ENCODE results near the gene CA9.

The CA9 gene

DNA sequence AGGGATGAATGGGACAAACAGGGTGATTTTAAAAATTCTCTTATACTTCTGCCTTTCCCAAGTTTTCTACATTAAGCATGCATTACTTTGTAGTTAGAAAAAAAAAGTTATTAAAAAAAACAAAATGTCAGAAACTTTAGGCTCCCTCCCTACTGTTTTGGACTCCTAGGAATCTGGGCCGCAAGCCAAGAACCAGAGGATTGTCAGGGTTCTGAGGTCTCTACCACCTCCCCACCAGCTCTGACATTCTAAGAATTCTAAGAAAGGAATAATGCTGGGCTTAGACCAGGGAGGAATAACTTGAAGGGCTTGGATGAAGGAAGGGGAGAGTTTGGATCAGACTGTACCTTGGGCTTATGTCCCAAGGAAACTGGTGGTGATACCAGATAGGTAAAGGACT, 7.7 kb upstream of the CA9 start:
- POLR2A ChIA-PET, result interaction anchor here (2.0 to 2.6 kb wide), 3 partner anchors 18 to 25 kb away, joined by 5 to 14 read pairs (median 7); partner anchors contain the start of gene TPM2

DNA sequence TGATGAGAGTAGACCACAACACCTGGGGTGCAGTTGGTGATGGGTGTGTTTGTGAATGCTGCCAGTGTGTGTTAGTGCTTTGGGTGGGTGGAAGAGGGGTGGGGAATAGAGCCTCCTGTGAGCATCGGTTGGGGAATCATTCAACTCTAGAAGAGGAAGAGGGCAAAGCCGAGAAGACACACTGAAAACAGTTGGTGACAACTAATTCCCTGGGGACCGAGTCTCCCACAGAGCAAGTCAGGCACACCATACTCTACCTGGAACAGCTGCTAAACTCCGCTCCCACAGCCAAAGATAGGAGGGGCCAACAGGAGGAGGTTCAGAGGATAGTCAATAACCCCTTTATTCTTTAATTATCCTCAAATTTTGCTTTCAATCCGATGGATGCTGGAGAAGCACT, 7.2 kb upstream of the CA9 start:
- CTCF ChIA-PET, result no interaction called here
- no peak for DNase-seq (ENCODE audit: extremely low spot score)
- POLR2A ChIA-PET, result no interaction called here
- no peak for TF ChIP-seq SUZ12 (IDR thresholded peaks at IDR 0.05)
- no peak for TF ChIP-seq CTBP1 (IDR thresholded peaks at IDR 0.05; ENCODE audit: borderline replicate concordance)
- no peak for TF ChIP-seq ELF4 (IDR thresholded peaks at IDR 0.05)

More for the DNA sequence above, 7.7 kb upstream of the CA9 start:
- CTCF ChIA-PET, result no interaction called here
- DNase-seq (ENCODE audit: extremely low spot score), result no peak
- TF ChIP-seq SUZ12 (IDR thresholded peaks at IDR 0.05) (no peak), TARDBP (IDR thresholded peaks at IDR 0.05) (no peak), CTBP1 (IDR thresholded peaks at IDR 0.05; ENCODE audit: borderline replicate concordance) (no peak), NFRKB (IDR thresholded peaks at IDR 0.05) (no peak), FOXM1 (IDR thresholded peaks at IDR 0.05; ENCODE audit: borderline replicate concordance) (no peak), HDGF (IDR thresholded peaks at IDR 0.05; ENCODE audit: borderline replicate concordance) (no peak), BHLHE40 (IDR thresholded peaks at IDR 0.05; ENCODE audit: borderline replicate concordance) (no peak), FOXK2 (IDR thresholded peaks at IDR 0.05) (no peak), LEF1 (IDR thresholded peaks at IDR 0.05; ENCODE audit: borderline replicate concordance) (no peak), ELF4 (IDR thresholded peaks at IDR 0.05) (no peak), FOXA1 (IDR thresholded peaks at IDR 0.05) (no peak), ZNF384 (IDR thresholded peaks at IDR 0.05) (no peak), L3MBTL2 (conservative IDR thresholded peaks at IDR 0.05) (no peak), SP1 (IDR thresholded peaks at IDR 0.05) (no peak)
- TF ChIP-seq, protein P1, sequence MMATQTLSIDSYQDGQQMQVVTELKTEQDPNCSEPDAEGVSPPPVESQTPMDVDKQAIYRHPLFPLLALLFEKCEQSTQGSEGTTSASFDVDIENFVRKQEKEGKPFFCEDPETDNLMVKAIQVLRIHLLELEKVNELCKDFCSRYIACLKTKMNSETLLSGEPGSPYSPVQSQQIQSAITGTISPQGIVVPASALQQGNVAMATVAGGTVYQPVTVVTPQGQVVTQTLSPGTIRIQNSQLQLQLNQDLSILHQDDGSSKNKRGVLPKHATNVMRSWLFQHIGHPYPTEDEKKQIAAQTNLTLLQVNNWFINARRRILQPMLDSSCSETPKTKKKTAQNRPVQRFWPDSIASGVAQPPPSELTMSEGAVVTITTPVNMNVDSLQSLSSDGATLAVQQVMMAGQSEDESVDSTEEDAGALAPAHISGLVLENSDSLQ (IDR thresholded peaks at IDR 0.05), result no peak

DNA sequence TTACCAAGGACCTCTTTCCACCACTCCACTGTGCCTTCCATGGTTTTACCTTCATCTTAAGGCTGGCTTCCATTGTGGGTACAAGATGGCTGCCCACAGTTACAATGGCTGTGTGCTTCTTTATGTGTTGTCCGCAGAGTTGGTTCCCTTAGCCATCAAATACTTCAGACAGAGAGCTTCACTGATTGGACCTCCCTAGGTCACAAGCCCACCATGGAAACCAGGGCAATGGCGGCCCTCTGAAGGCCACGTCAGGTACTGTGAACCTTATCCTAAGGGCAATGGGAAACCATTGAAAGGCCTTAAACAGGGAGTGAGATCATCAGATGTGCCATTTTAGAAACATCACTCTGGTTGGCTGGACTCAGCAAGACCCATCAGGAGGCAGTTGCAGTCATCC, 5.8 kb upstream of the CA9 start:
- TF ChIP-seq SUZ12 (IDR thresholded peaks at IDR 0.05) (no peak), CTBP1 (IDR thresholded peaks at IDR 0.05; ENCODE audit: borderline replicate concordance) (no peak), SP1 (IDR thresholded peaks at IDR 0.05) (no peak), L3MBTL2 (conservative IDR thresholded peaks at IDR 0.05) (no peak), FOXA1 (IDR thresholded peaks at IDR 0.05) (no peak), BHLHE40 (IDR thresholded peaks at IDR 0.05; ENCODE audit: borderline replicate concordance) (no peak), FOXK2 (IDR thresholded peaks at IDR 0.05) (no peak), ARNT (IDR thresholded peaks at IDR 0.05) (no peak), LEF1 (IDR thresholded peaks at IDR 0.05; ENCODE audit: borderline replicate concordance) (no peak), TARDBP (IDR thresholded peaks at IDR 0.05) (no peak), ZNF384 (IDR thresholded peaks at IDR 0.05) (no peak), HDGF (IDR thresholded peaks at IDR 0.05; ENCODE audit: borderline replicate concordance) (no peak), ELF4 (IDR thresholded peaks at IDR 0.05) (no peak)
- TF ChIP-seq, protein P1 (IDR thresholded peaks at IDR 0.05), result no peak
- ChIA-PET CTCF (no interaction called here), POLR2A (no interaction called here)
- no peak for DNase-seq (ENCODE audit: extremely low spot score)

DNA sequence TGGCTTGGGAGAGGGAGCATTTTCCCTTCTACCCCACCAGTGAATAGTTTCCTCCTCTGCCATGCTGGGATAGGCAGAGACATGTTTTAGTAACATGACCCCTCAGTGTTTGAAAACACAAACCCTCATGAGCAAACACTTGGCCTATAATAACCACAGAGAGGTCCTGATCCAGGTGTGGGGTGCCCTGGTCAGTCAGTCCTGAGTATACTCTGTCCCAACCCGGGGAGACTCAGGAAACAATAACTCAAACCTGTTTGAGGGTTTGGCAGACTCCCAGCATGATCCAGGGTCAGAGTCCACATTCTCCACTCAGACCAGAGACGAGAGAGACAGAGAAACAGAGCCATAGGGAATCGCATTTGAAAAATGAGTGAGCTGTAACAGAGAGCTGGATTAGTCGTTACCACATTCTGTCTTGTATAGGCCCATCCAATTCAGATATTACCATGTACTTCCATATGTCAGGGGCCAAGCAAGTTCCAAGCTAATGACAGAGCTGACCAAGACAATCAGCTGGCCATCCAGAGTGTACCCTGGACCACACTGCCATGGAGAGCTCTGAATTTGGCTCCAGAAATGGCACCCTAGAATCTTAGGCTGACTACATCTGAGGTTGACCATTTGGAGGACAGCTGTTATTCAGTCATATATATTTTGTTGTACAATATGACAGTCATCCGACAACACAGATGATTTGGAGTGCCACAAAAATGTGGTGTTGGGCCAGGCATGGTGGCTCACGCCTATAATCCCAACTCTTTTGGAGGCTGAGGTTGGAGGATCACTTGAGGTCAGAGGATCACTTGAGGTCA, 4.2 kb upstream of the CA9 start:
- DNase-seq (ENCODE audit: extremely low spot score), result no peak
- TF ChIP-seq HDGF (IDR thresholded peaks at IDR 0.05; ENCODE audit: borderline replicate concordance), result no peak
- no peak for TF ChIP-seq ARNT (IDR thresholded peaks at IDR 0.05)
- no peak for TF ChIP-seq SUZ12 (IDR thresholded peaks at IDR 0.05)
- TF ChIP-seq ELF4 (IDR thresholded peaks at IDR 0.05), result no peak
- TF ChIP-seq BHLHE40 (IDR thresholded peaks at IDR 0.05; ENCODE audit: borderline replicate concordance), result no peak
- no peak for TF ChIP-seq SP1 (IDR thresholded peaks at IDR 0.05)
- no peak for TF ChIP-seq FOXK2 (IDR thresholded peaks at IDR 0.05)
- TF ChIP-seq CTBP1 (IDR thresholded peaks at IDR 0.05; ENCODE audit: borderline replicate concordance), result no peak
- TF ChIP-seq ZNF384 (IDR thresholded peaks at IDR 0.05), result no peak
- ChIA-PET POLR2A (interaction anchor here (2.8 kb wide), 1 partner anchor 11 kb away, joined by 11 read pairs; the partner anchor contains the start of genes CCDC107 and RMRP), CTCF (interaction anchor here (1.1 to 1.2 kb wide), 2 partner anchors 27 to 63 kb away, joined by 3 to 4 read pairs; partner anchors contain the start of gene CREB3)

DNA sequence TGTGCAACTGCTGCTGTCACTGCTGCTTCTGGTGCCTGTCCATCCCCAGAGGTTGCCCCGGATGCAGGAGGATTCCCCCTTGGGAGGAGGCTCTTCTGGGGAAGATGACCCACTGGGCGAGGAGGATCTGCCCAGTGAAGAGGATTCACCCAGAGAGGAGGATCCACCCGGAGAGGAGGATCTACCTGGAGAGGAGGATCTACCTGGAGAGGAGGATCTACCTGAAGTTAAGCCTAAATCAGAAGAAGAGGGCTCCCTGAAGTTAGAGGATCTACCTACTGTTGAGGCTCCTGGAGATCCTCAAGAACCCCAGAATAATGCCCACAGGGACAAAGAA, 265 bp downstream of the CA9 start:
- ChIA-PET POLR2A (no interaction called here), CTCF (no interaction called here)
- TF ChIP-seq SUZ12 (IDR thresholded peaks at IDR 0.05), result no peak

DNA sequence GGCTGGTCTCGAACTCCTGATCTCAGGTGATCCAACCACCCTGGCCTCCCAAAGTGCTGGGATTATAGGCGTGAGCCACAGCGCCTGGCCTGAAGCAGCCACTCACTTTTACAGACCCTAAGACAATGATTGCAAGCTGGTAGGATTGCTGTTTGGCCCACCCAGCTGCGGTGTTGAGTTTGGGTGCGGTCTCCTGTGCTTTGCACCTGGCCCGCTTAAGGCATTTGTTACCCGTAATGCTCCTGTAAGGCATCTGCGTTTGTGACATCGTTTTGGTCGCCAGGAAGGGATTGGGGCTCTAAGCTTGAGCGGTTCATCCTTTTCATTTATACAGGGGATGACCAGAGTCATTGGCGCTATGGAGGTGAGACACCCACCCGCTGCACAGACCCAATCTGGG, 1.5 kb downstream of the CA9 start:
- TF ChIP-seq, protein P1 (IDR thresholded peaks at IDR 0.05), result no peak
- no peak for TF ChIP-seq ZNF384 (IDR thresholded peaks at IDR 0.05)
- no peak for TF ChIP-seq TARDBP (IDR thresholded peaks at IDR 0.05)
- TF ChIP-seq NFRKB (IDR thresholded peaks at IDR 0.05), result no peak
- no peak for TF ChIP-seq ARNT (IDR thresholded peaks at IDR 0.05)
- TF ChIP-seq FOXA1 (IDR thresholded peaks at IDR 0.05), result no peak
- TF ChIP-seq BHLHE40 (IDR thresholded peaks at IDR 0.05; ENCODE audit: borderline replicate concordance), result no peak
- TF ChIP-seq FOXM1 (IDR thresholded peaks at IDR 0.05; ENCODE audit: borderline replicate concordance), result no peak
- no peak for TF ChIP-seq CTBP1 (IDR thresholded peaks at IDR 0.05; ENCODE audit: borderline replicate concordance)
- TF ChIP-seq L3MBTL2 (conservative IDR thresholded peaks at IDR 0.05), result no peak
- no peak for TF ChIP-seq LEF1 (IDR thresholded peaks at IDR 0.05; ENCODE audit: borderline replicate concordance)
- ChIA-PET POLR2A (no interaction called here), CTCF (no interaction called here)
- no peak for DNase-seq (ENCODE audit: extremely low spot score)

More for the DNA sequence above, 265 bp downstream of the CA9 start:
- DNase-seq (ENCODE audit: extremely low spot score), result no peak
